Measurements from ENCODE around the gene MAP3K14. TPM values are rescaled to one million over a fixed set of nuclear protein-coding genes. Genes with fewer than 3 reads are reported as not detected.
A peak's percentile ranks its signal among the peaks of the same experiment; 100 is the strongest.

The MAP3K14 gene
- total RNA-seq, 1 experiment from 2014 or later = 10.0 TPM

GRCh38 chr17:45317111-45317928, 500 bp upstream of the MAP3K14 start:
- H3K36me3 ChIP-seq (ENCODE audit: control insufficient read depth, insufficient read depth, low read length) = no peaks in the 10 kb centered on the region
- peak overlapping the region; percentile 63 for H3K4me3 ChIP-seq (ENCODE audit: low read depth, low read length)
- Mint-ChIP-seq H3K36me3 (ENCODE audit: insufficient read depth, unreplicated experiment) (peaks cover 13% of the 10 kb centered on the region), H3K4me3 (ENCODE audit: unreplicated experiment) (peak overlapping the region; percentile 89), H3K4me1 (ENCODE audit: low read depth, unreplicated experiment) (peaks cover 49% of the 10 kb centered on the region), H3K27ac (ENCODE audit: unreplicated experiment) (peak overlapping the region; percentile 96), H3K9me3 (ENCODE audit: unreplicated experiment) (no peaks in the 10 kb centered on the region), H3K27me3 (ENCODE audit: insufficient read depth, unreplicated experiment) (no peaks in the 10 kb centered on the region)
- POLR2A ChIA-PET = interaction anchor here (0.5 to 2.5 kb wide), 25 partner anchors 9 to 1520 kb away, joined by 3 to 66 read pairs (median 4); partner anchors contain the start of genes ACBD4, HEXIM1, HEXIM2 and MAPT
- H3K9me3 ChIP-seq = no peaks in the 10 kb centered on the region
- TF ChIP-seq, protein P1, sequence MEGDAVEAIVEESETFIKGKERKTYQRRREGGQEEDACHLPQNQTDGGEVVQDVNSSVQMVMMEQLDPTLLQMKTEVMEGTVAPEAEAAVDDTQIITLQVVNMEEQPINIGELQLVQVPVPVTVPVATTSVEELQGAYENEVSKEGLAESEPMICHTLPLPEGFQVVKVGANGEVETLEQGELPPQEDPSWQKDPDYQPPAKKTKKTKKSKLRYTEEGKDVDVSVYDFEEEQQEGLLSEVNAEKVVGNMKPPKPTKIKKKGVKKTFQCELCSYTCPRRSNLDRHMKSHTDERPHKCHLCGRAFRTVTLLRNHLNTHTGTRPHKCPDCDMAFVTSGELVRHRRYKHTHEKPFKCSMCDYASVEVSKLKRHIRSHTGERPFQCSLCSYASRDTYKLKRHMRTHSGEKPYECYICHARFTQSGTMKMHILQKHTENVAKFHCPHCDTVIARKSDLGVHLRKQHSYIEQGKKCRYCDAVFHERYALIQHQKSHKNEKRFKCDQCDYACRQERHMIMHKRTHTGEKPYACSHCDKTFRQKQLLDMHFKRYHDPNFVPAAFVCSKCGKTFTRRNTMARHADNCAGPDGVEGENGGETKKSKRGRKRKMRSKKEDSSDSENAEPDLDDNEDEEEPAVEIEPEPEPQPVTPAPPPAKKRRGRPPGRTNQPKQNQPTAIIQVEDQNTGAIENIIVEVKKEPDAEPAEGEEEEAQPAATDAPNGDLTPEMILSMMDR (IDR thresholded peaks at IDR 0.05; ENCODE audit: insufficient read depth in 1 of 2, low read depth in 1 of 2, low read length in 1 of 2, severe bottlenecking in 1 of 2, unreplicated experiment in 1 of 2) = peak in 1 of 2 experiments; percentile 5
- intact Hi-C loops (cut with micrococcal nuclease; ENCODE audit: unreplicated experiment) = loop anchor here (1.0 to 2.0 kb wide), 4 partner anchors 23 to 70 kb away; no protein-coding TSS in a partner anchor
- DNase-seq = peak; percentile 100
- no peaks in the 10 kb centered on the region for H3K27me3 ChIP-seq (replicated peaks; ENCODE audit: control insufficient read depth, insufficient read depth, low read length)
- no TSS peak for BruUV-seq (replicated peaks)
- H3K4me1 ChIP-seq = peaks cover 31% of the 10 kb centered on the region
- CTCF ChIA-PET = interaction anchor here (0.6 to 2.7 kb wide), 15 partner anchors 8 to 182 kb away, joined by 3 to 30 read pairs (median 5); partner anchors contain the start of gene ACBD4

DNA sequence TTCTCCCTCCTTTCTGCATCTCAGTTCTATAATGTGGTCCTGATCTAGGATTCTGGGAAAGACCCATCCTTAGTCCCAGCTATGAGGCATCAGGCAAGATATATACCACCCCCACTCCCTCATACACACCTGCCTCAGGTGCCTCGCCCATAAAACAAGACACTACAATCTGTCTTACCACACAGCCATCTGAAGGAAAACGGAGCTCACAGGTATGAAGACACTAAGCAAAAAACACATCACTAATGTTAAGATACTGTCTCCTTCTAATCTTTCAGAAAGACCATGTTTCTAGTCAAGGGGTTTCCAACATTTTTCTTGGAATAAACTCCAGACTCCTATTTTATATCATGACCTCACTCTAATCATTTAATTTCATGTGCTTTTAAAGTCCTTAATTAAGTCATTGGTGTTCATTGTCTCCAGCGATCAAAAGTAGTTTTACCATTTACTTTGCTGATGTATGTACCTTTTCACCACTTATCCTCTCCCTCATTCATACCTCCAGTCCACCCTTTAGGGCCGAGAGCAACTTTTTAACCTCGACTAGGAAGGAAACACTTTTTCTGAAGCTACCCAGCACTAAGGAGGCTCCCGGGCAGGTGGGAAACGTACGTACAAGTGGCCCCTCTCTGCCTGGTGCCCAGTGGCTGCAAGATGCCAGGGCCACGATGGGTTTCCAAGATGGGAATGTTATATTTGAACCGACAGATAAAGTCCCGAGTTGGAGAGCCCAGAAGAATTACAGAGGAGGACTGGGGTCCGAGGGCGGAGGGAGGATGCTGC, 979 bp downstream of the MAP3K14 start:
- Histone ChIP-seq H3K9me3 (no peaks in the 10 kb centered on the region), H3K4me1 (peaks cover 39% of the 10 kb centered on the region), H3K4me3 (ENCODE audit: low read depth, low read length) (peak overlapping the region; percentile 93), H3K27me3 (replicated peaks; ENCODE audit: control insufficient read depth, insufficient read depth, low read length) (no peaks in the 10 kb centered on the region), H3K36me3 (ENCODE audit: control insufficient read depth, insufficient read depth, low read length) (no peaks in the 10 kb centered on the region)
- intact Hi-C loops (cut with micrococcal nuclease; ENCODE audit: unreplicated experiment) = loop anchor here (2.0 kb wide), 1 partner anchor 25 kb away; no protein-coding TSS in a partner anchor
- peak overlapping the region; percentile 89 for H3K4me3 Mint-ChIP-seq (ENCODE audit: unreplicated experiment)
- H3K4me1 Mint-ChIP-seq (ENCODE audit: low read depth, unreplicated experiment) = peaks cover 36% of the 10 kb centered on the region
- H3K27me3 Mint-ChIP-seq (ENCODE audit: insufficient read depth, unreplicated experiment) = no peaks in the 10 kb centered on the region
- TSS peak; percentile 46 for BruUV-seq (replicated peaks)
- peak overlapping the region; percentile 96 for H3K27ac Mint-ChIP-seq (ENCODE audit: unreplicated experiment)
- H3K36me3 Mint-ChIP-seq (ENCODE audit: insufficient read depth, unreplicated experiment) = peaks cover 9% of the 10 kb centered on the region
- ChIA-PET POLR2A (interaction anchor here (0.6 to 2.5 kb wide), 8 partner anchors 14 to 168 kb away, joined by 3 to 66 read pairs (median 6); partner anchors contain the start of gene HEXIM1), CTCF (interaction anchor here (0.7 to 2.7 kb wide), 9 partner anchors 16 to 181 kb away, joined by 3 to 30 read pairs (median 7); partner anchors contain the start of gene ACBD4)
- TF ChIP-seq, protein P1 (IDR thresholded peaks at IDR 0.05; ENCODE audit: insufficient read depth in 1 of 2, low read depth in 1 of 2, low read length in 1 of 2, severe bottlenecking in 1 of 2, unreplicated experiment in 1 of 2) = no peak
- H3K9me3 Mint-ChIP-seq (ENCODE audit: unreplicated experiment) = no peaks in the 10 kb centered on the region
- DNase-seq = peak in 1 of 2 experiments; percentile 19

Measured in Caco-2 (cell line).